ENCODE results near the gene ADGRL2.

GRCh38 chr1:81880781-81881180 lies 80.0 kb downstream of the ADGRL2 start:
- TF ChIP-seq CTCF (IDR thresholded peaks at IDR 0.05) (no peak), POLR2A (IDR thresholded peaks at IDR 0.05) (no peak)
